Hepatocyte (in vitro differentiated cells): ENCODE data around the gene RPSA. TPM values are rescaled to one million over a fixed set of nuclear protein-coding genes. Genes with fewer than 3 reads are reported as not detected.

Experiments
- DNase-seq: peaks from one replicate; pipeline ENCODE4 v3.0.0-alpha.2; 2016; ENCODE audit warnings: low spot score
- H2AFZ ChIP-seq: fragments of 200-600 bp; sonication (generic); 2 replicates; pipeline ENCODE4 v1.6.0; 2016; ENCODE audit warnings: antibody characterized with exemption, mild to moderate bottlenecking
- H3K27ac ChIP-seq: fragments of 200-600 bp; sonication (generic); 2 replicates; pipeline ENCODE4 v1.5.1; 2016; ENCODE audit warnings: mild to moderate bottlenecking
- H3K27me3 ChIP-seq: fragments of 200-600 bp; sonication (generic); 2 replicates; pipeline ENCODE4 v1.6.1; 2016
- H3K36me3 ChIP-seq: fragments of 200-600 bp; sonication (generic); replicated peaks from 2 replicates; pipeline ENCODE4 v1.5.1; 2016; ENCODE audit warnings: low read depth; ENCODE audit not compliant: insufficient read depth
- H3K4me1 ChIP-seq: fragments of 200-600 bp; sonication (generic); 2 replicates; pipeline ENCODE4 v1.5.1; 2016; ENCODE audit warnings: mild to moderate bottlenecking, moderate library complexity; ENCODE audit not compliant: insufficient read depth
- H3K4me2 ChIP-seq: fragments of 200-600 bp; sonication (generic); 2 replicates; pipeline ENCODE4 v1.6.0; 2016
- H3K4me3 ChIP-seq: fragments of 200-600 bp; sonication (generic); 2 replicates; pipeline ENCODE4 v1.5.1; 2016; ENCODE audit warnings: mild to moderate bottlenecking
- H3K79me2 ChIP-seq: fragments of 200-600 bp; sonication (generic); 2 replicates; pipeline ENCODE4 v1.6.0; 2017; ENCODE audit warnings: mild to moderate bottlenecking
- H3K9me2 ChIP-seq: fragments of 200-600 bp; sonication (generic); replicated peaks from 2 replicates; pipeline ENCODE4 v1.6.0; 2017; ENCODE audit warnings: mild to moderate bottlenecking; ENCODE audit not compliant: insufficient read depth
- H3K9me3 ChIP-seq: fragments of 200-600 bp; sonication (generic); 2 replicates; pipeline ENCODE4 v1.5.1; 2016; ENCODE audit warnings: low read depth, mild to moderate bottlenecking
- H4K20me1 ChIP-seq: fragments of 200-600 bp; sonication (generic); 2 replicates; pipeline ENCODE4 v1.6.0; 2016; ENCODE audit warnings: mild to moderate bottlenecking; ENCODE audit not compliant: insufficient read depth, poor library complexity, severe bottlenecking
- EZH2 ChIP-seq: fragments of 200-600 bp; sonication (generic); IDR thresholded peaks from 2 replicates; pipeline ENCODE4 v1.6.1; 2016; ENCODE audit warnings: antibody characterized with exemption, mild to moderate bottlenecking, borderline replicate concordance
- EZH2phosphoT487 ChIP-seq: fragments of 200-600 bp; sonication (generic); IDR thresholded peaks from one replicate; pipeline ENCODE4 v1.6.1; 2018; ENCODE audit warnings: antibody characterized with exemption, mild to moderate bottlenecking, low read depth, moderate library complexity; ENCODE audit not compliant: unreplicated experiment, severe bottlenecking
- WGBS: methylation state at CpG from one replicate; pipeline ENCODE4 v1.1.6; 2016; ENCODE audit warnings: low lambda C conversion rate; ENCODE audit errors: missing lambda C conversion rate; 5-methylcytosine and 5-hydroxymethylcytosine counted together
- polyA plus RNA-seq: library from polyadenylated mRNA; unstranded; fragments of >200 nt; fragmentation: Nextera tagmentation; extraction: Ambion mirVana; gene quantifications from 2 replicates; pipeline ENCODE4 v1.2.1, GENCODE V29; 2016
- total RNA-seq: library from RNA; depleted of rRNA; stranded (reverse); fragments of >200 nt; gene quantifications from 2 replicates; pipeline ENCODE4 v1.2.3, GENCODE V29; 2014
- TF ChIP-seq, protein P1 (sequence below): fragments of 200-600 bp; sonication (generic); IDR thresholded peaks from 2 replicates; pipeline ENCODE4 v1.5.1; 2016; ENCODE audit warnings: antibody characterized with exemption, mild to moderate bottlenecking; ENCODE audit not compliant: poor library complexity

Gene RPSA
- total and polyA plus RNA-seq, 2 experiments from 2014 or later = 249 to 961 TPM

GRCh38 chr3:39383881-39384664 lies 22.4 kb upstream of the RPSA start:
- Histone ChIP-seq H3K9me2 (no peaks in the 10 kb centered on the region), H3K27ac (peak overlapping the region; percentile 98), H2AFZ (peak overlapping the region; percentile 95), H3K4me2 (peak overlapping the region; percentile 83), H3K36me3 (no peaks in the 10 kb centered on the region), H3K4me3 (peak overlapping the region; percentile 50), H3K4me1 (peaks cover 34% of the 10 kb centered on the region), H3K9me3 (no peaks in the 10 kb centered on the region), H4K20me1 (peaks cover 44% of the 10 kb centered on the region), H3K27me3 (no peaks in the 10 kb centered on the region), H3K79me2 (peaks cover 55% of the 10 kb centered on the region)
- peak; percentile 99 for DNase-seq
- TF ChIP-seq EZH2phosphoT487 = no peak
- TF ChIP-seq, protein P1, sequence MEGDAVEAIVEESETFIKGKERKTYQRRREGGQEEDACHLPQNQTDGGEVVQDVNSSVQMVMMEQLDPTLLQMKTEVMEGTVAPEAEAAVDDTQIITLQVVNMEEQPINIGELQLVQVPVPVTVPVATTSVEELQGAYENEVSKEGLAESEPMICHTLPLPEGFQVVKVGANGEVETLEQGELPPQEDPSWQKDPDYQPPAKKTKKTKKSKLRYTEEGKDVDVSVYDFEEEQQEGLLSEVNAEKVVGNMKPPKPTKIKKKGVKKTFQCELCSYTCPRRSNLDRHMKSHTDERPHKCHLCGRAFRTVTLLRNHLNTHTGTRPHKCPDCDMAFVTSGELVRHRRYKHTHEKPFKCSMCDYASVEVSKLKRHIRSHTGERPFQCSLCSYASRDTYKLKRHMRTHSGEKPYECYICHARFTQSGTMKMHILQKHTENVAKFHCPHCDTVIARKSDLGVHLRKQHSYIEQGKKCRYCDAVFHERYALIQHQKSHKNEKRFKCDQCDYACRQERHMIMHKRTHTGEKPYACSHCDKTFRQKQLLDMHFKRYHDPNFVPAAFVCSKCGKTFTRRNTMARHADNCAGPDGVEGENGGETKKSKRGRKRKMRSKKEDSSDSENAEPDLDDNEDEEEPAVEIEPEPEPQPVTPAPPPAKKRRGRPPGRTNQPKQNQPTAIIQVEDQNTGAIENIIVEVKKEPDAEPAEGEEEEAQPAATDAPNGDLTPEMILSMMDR = no peak
- no peak for TF ChIP-seq EZH2
- WGBS = under 1% methylated on average over 65 of the region's 66 CpGs

GRCh38 chr3:39384665-39385000 lies 21.9 kb upstream of the RPSA start:
- no peak overlapping the region for H2AFZ ChIP-seq
- peak overlapping the region; percentile 50 for H3K4me3 ChIP-seq
- no peaks in the 10 kb centered on the region for H3K9me2 ChIP-seq
- peaks cover 50% of the 10 kb centered on the region for H4K20me1 ChIP-seq
- peak overlapping the region; percentile 83 for H3K4me2 ChIP-seq
- no peaks in the 10 kb centered on the region for H3K36me3 ChIP-seq
- H3K27ac ChIP-seq = peak overlapping the region; percentile 74
- no peaks in the 10 kb centered on the region for H3K9me3 ChIP-seq
- 74% methylated on average over 14 of the region's 14 CpGs for WGBS
- no peaks in the 10 kb centered on the region for H3K27me3 ChIP-seq
- peaks cover 60% of the 10 kb centered on the region for H3K79me2 ChIP-seq
- peaks cover 34% of the 10 kb centered on the region for H3K4me1 ChIP-seq
- TF ChIP-seq EZH2phosphoT487 = no peak
- TF ChIP-seq EZH2 = no peak
- TF ChIP-seq, protein P1 = no peak
- no peak for DNase-seq

DNA sequence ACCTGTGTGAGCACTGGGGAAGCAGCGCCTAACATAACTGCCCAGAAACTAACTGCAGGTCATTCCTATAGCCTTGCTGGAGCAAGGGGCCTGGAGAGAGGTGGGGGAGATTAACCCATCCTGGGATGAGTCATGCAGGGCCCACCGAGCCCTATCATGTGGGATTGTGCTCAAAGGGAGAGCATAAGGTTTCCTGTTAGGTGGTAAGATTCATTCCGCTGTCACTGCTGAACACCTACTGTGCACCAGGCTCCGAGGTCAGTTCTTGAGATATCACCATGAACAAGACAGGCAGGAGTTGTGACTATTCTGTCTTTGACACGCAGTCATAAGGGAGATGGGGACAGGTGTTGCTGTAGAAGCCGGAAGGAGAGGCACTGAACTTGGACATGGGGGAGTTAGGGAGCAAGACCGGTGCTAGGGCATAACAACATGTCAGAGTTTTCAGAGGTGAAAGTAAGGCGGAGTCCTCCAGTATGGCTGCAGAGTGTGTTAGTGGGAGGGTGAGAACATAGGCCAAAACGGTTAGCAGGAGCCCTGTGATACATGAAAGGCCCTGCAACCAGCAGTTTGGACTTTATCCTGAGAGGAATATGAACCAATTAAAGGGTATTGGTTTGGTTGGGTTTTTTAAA lies 20.9 kb upstream of the RPSA start:
- DNase-seq = no peak
- H3K79me2 ChIP-seq = peaks cover 69% of the 10 kb centered on the region
- WGBS = 71% methylated on average over 9 of the region's 9 CpGs
- no peak overlapping the region for H3K27ac ChIP-seq
- no peak for TF ChIP-seq EZH2phosphoT487
- TF ChIP-seq, protein P1 = no peak
- TF ChIP-seq EZH2 = no peak
- peak overlapping the region; percentile 83 for H3K4me2 ChIP-seq
- no peak overlapping the region for H3K4me3 ChIP-seq
- H3K9me3 ChIP-seq = no peaks in the 10 kb centered on the region
- H3K4me1 ChIP-seq = peaks cover 34% of the 10 kb centered on the region
- no peaks in the 10 kb centered on the region for H3K27me3 ChIP-seq
- H3K9me2 ChIP-seq = no peaks in the 10 kb centered on the region
- H2AFZ ChIP-seq = no peak overlapping the region
- H4K20me1 ChIP-seq = peaks cover 50% of the 10 kb centered on the region
- H3K36me3 ChIP-seq = no peaks in the 10 kb centered on the region
